Activated naive CD4-positive, alpha-beta T cell treated with anti-CD3 and anti-CD28 coated beads, Interleukin-2, amount 10 ng/mL, durations not matched to agents 7 days and 5 days (primary cell): Measurements from ENCODE around the gene CLASRP.
A peak's percentile ranks its signal among the peaks of the same experiment; 100 is the strongest.

Source experiments
- CTCF ChIA-PET: fragments of 350-600 bp; sonication (Branson Sonifier 250); formaldehyde crosslinking; loops from one replicate; lab custom pipeline; 2021; ENCODE audit warnings: antibody characterized with exemption; lab: Charles Lee
- DNase-seq: peaks from one replicate; pipeline ENCODE4 v3.0.0-alpha.2; 2020
- H3K27ac Mint-ChIP-seq: one replicate; pipeline ENCODE4 v1.8.0; 2021; ENCODE audit warnings: mild to moderate bottlenecking, moderate library complexity, mixed read lengths
- H3K27me3 Mint-ChIP-seq: one replicate; pipeline ENCODE4 v1.8.0; 2021; ENCODE audit warnings: mild to moderate bottlenecking, mixed read lengths
- H3K36me3 Mint-ChIP-seq: one replicate; pipeline ENCODE4 v1.8.0; 2021; ENCODE audit warnings: mixed read lengths
- H3K4me1 Mint-ChIP-seq: one replicate; pipeline ENCODE4 v1.8.0; 2021; ENCODE audit warnings: mixed read lengths
- H3K4me3 Mint-ChIP-seq: one replicate; pipeline ENCODE4 v1.8.0; 2021; ENCODE audit warnings: mild to moderate bottlenecking, moderate library complexity, mixed read lengths
- H3K9me3 Mint-ChIP-seq: one replicate; pipeline ENCODE4 v1.8.0; 2021; ENCODE audit warnings: mixed read lengths

CLASRP gene

GRCh38 chr19:45008552-45008951 lies 30.3 kb upstream of the CLASRP start:
- Mint-ChIP-seq H3K4me1 (peaks cover 8% of the 10 kb centered on the region), H3K27me3 (no peaks in the 10 kb centered on the region), H3K9me3 (no peaks in the 10 kb centered on the region), H3K27ac (no peak overlapping the region), H3K4me3 (no peak overlapping the region), H3K36me3 (peaks cover 6% of the 10 kb centered on the region)
- no peak for DNase-seq
- CTCF ChIA-PET: no interaction called here

GRCh38 chr19:45009625-45010255 lies 29.1 kb upstream of the CLASRP start:
- DNase-seq: no peak
- H3K36me3 Mint-ChIP-seq: peaks cover 6% of the 10 kb centered on the region
- H3K4me3 Mint-ChIP-seq: no peak overlapping the region
- no peaks in the 10 kb centered on the region for H3K27me3 Mint-ChIP-seq
- H3K9me3 Mint-ChIP-seq: no peaks in the 10 kb centered on the region
- H3K27ac Mint-ChIP-seq: peak overlapping the region; percentile 64
- H3K4me1 Mint-ChIP-seq: peaks cover 8% of the 10 kb centered on the region
- CTCF ChIA-PET: no interaction called here

GRCh38 chr19:45010306-45010705 lies 28.5 kb upstream of the CLASRP start:
- no peak for DNase-seq
- Mint-ChIP-seq H3K4me1 (peaks cover 8% of the 10 kb centered on the region), H3K36me3 (peaks cover 6% of the 10 kb centered on the region), H3K9me3 (no peaks in the 10 kb centered on the region), H3K27ac (no peak overlapping the region), H3K4me3 (no peak overlapping the region), H3K27me3 (no peaks in the 10 kb centered on the region)
- CTCF ChIA-PET: no interaction called here

- Mint-ChIP-seq H3K36me3 (peaks cover 1% of the 10 kb centered on the region), H3K4me1 (peaks cover under 1% of the 10 kb centered on the region), H3K27me3 (no peaks in the 10 kb centered on the region), H3K27ac (no peak overlapping the region), H3K4me3 (no peak overlapping the region), H3K9me3 (no peaks in the 10 kb centered on the region)
- CTCF ChIA-PET: no interaction called here
- DNase-seq: no peak
These were observed 26.9 kb upstream of the CLASRP start for GRCh38 chr19:45011959-45012358.

- DNase-seq: peak; percentile 80
These were observed 22.2 kb upstream of the CLASRP start for GRCh38 chr19:45016388-45017314.

GRCh38 chr19:45019187-45019586 lies 19.7 kb upstream of the CLASRP start:
- Mint-ChIP-seq H3K27me3 (no peaks in the 10 kb centered on the region), H3K4me1 (no peaks in the 10 kb centered on the region), H3K9me3 (no peaks in the 10 kb centered on the region), H3K4me3 (no peak overlapping the region), H3K27ac (no peak overlapping the region), H3K36me3 (peaks cover 6% of the 10 kb centered on the region)
- no peak for DNase-seq
- CTCF ChIA-PET: interaction anchor here (1.0 to 1.2 kb wide), 2 partner anchors 9 to 40 kb away, joined by 3 to 5 read pairs; no protein-coding TSS in a partner anchor

More at GRCh38 chr19:45016388-45017314, 22.2 kb upstream of the CLASRP start:
- H3K27me3 Mint-ChIP-seq: no peaks in the 10 kb centered on the region
- peak overlapping the region; percentile 6 for H3K27ac Mint-ChIP-seq
- H3K4me3 Mint-ChIP-seq: no peak overlapping the region
- peaks cover 5% of the 10 kb centered on the region for H3K36me3 Mint-ChIP-seq
- no peaks in the 10 kb centered on the region for H3K4me1 Mint-ChIP-seq
- CTCF ChIA-PET: interaction anchor here (0.7 to 1.1 kb wide), 4 partner anchors 15 to 111 kb away, joined by 3 to 5 read pairs (median 4); no protein-coding TSS in a partner anchor
- no peaks in the 10 kb centered on the region for H3K9me3 Mint-ChIP-seq

GRCh38 chr19:45020071-45020470 lies 18.8 kb upstream of the CLASRP start:
- Mint-ChIP-seq H3K4me3 (no peak overlapping the region), H3K4me1 (no peaks in the 10 kb centered on the region), H3K9me3 (no peaks in the 10 kb centered on the region), H3K36me3 (peaks cover 6% of the 10 kb centered on the region), H3K27me3 (no peaks in the 10 kb centered on the region), H3K27ac (no peak overlapping the region)
- CTCF ChIA-PET: interaction anchor here (1.2 kb wide), 1 partner anchor 40 kb away, joined by 5 read pairs; no protein-coding TSS in a partner anchor
- no peak for DNase-seq

- Mint-ChIP-seq H3K27ac (no peak overlapping the region), H3K27me3 (no peaks in the 10 kb centered on the region), H3K4me1 (no peaks in the 10 kb centered on the region), H3K9me3 (no peaks in the 10 kb centered on the region), H3K4me3 (no peak overlapping the region), H3K36me3 (peaks cover 11% of the 10 kb centered on the region)
- no peak for DNase-seq
- CTCF ChIA-PET: interaction anchor here (1.3 kb wide), 1 partner anchor 44 kb away, joined by 3 read pairs; no protein-coding TSS in a partner anchor
These were observed 16.9 kb upstream of the CLASRP start for GRCh38 chr19:45021971-45022370.

GRCh38 chr19:45023048-45023447 lies 15.8 kb upstream of the CLASRP start:
- peaks cover 13% of the 10 kb centered on the region for H3K36me3 Mint-ChIP-seq
- H3K9me3 Mint-ChIP-seq: no peaks in the 10 kb centered on the region
- peak overlapping the region; percentile 62 for H3K27ac Mint-ChIP-seq
- CTCF ChIA-PET: interaction anchor here (1.3 kb wide), 1 partner anchor 42 kb away, joined by 3 read pairs; no protein-coding TSS in a partner anchor
- no peak for DNase-seq
- no peak overlapping the region for H3K4me3 Mint-ChIP-seq
- no peaks in the 10 kb centered on the region for H3K27me3 Mint-ChIP-seq
- no peaks in the 10 kb centered on the region for H3K4me1 Mint-ChIP-seq

- H3K4me3 Mint-ChIP-seq: no peak overlapping the region
- H3K27me3 Mint-ChIP-seq: no peaks in the 10 kb centered on the region
- H3K27ac Mint-ChIP-seq: no peak overlapping the region
- no peak for DNase-seq
- peaks cover 18% of the 10 kb centered on the region for H3K36me3 Mint-ChIP-seq
- H3K4me1 Mint-ChIP-seq: no peaks in the 10 kb centered on the region
- no peaks in the 10 kb centered on the region for H3K9me3 Mint-ChIP-seq
- CTCF ChIA-PET: no interaction called here
These were observed 13.6 kb upstream of the CLASRP start for GRCh38 chr19:45025264-45025663.

GRCh38 chr19:45027371-45027770 lies 11.5 kb upstream of the CLASRP start:
- H3K4me1 Mint-ChIP-seq: no peaks in the 10 kb centered on the region
- no peak overlapping the region for H3K27ac Mint-ChIP-seq
- H3K9me3 Mint-ChIP-seq: no peaks in the 10 kb centered on the region
- H3K4me3 Mint-ChIP-seq: no peak overlapping the region
- no peak for DNase-seq
- CTCF ChIA-PET: interaction anchor here (1.3 kb wide), 1 partner anchor 32 kb away, joined by 4 read pairs; no protein-coding TSS in a partner anchor
- H3K36me3 Mint-ChIP-seq: peaks cover 27% of the 10 kb centered on the region
- no peaks in the 10 kb centered on the region for H3K27me3 Mint-ChIP-seq

- no peak for DNase-seq
- Mint-ChIP-seq H3K27ac (no peak overlapping the region), H3K36me3 (peaks cover 39% of the 10 kb centered on the region), H3K27me3 (no peaks in the 10 kb centered on the region), H3K9me3 (no peaks in the 10 kb centered on the region), H3K4me3 (no peak overlapping the region), H3K4me1 (no peaks in the 10 kb centered on the region)
- CTCF ChIA-PET: no interaction called here
These were observed 8.0 kb upstream of the CLASRP start for GRCh38 chr19:45030825-45031224.

GRCh38 chr19:45032421-45032820 lies 6.4 kb upstream of the CLASRP start:
- Mint-ChIP-seq H3K9me3 (no peaks in the 10 kb centered on the region), H3K4me3 (no peak overlapping the region), H3K27me3 (no peaks in the 10 kb centered on the region), H3K27ac (no peak overlapping the region), H3K4me1 (no peaks in the 10 kb centered on the region), H3K36me3 (peaks cover 32% of the 10 kb centered on the region)
- DNase-seq: no peak
- CTCF ChIA-PET: no interaction called here

GRCh38 chr19:45035755-45036154 lies 3.1 kb upstream of the CLASRP start:
- no peak for DNase-seq
- Mint-ChIP-seq H3K27ac (no peak overlapping the region), H3K36me3 (peaks cover 35% of the 10 kb centered on the region), H3K4me3 (no peak overlapping the region), H3K4me1 (peaks cover 24% of the 10 kb centered on the region), H3K27me3 (no peaks in the 10 kb centered on the region), H3K9me3 (no peaks in the 10 kb centered on the region)
- CTCF ChIA-PET: no interaction called here
